NCI-H2171 treated with DMSO at 0.1 percent for 48 hours (cell line): ENCODE data around the gene RPS6KL1.

Experiments
- DNase-seq: peaks from one replicate; lab custom pipeline; 2025; lab: John Stamatoyannopoulos, UW

Gene RPS6KL1

GRCh38 chr14:74886001-74886400, 37.1 kb downstream of the RPS6KL1 start:
- no peak for DNase-seq

GRCh38 chr14:74882103-74882920, 40.7 kb downstream of the RPS6KL1 start:
- peak; percentile 52 for DNase-seq

GRCh38 chr14:74881431-74882102, 41.5 kb downstream of the RPS6KL1 start, which contains the start of gene DLST:
Gene DLST (plus strand): TSS chr14:74881916. CDS start chr14:74881954, 38 bp downstream.
- peak; percentile 93 for DNase-seq

DNA sequence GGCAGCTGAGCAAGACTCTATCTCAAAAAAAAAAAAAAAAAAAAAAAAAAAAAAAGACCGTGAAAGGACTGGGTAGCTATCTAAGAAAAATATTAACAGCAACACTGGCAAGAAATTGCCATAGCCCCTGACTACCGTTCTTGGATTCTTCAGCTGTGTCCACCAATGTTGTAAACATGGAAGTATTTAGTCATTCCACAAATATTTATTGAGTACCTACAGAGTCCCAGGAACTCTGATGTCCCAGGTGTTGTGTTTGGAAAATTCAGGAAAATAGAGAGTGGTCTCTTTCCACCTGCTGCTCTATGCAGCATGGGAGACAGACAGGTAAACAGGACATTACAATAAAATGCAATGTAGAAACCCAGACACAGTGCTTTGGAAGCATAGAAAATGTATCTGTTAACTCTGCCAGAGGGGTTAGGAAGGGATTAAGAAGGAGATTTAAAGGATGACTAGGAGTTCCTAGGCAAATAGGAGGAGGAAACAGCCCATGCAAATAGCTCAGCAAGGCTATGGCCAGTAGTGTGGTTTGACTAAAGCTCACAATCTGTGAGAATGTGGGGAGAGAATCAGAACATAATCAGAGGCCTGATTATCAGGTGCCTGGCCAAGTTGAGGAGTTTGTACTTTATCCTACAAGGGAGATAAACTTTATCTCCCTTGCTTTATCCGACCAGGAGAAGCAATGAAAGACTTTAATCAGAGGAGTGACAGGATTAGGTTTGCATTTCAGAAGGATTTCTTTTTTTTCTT, 43.5 kb downstream of the RPS6KL1 start:
- DNase-seq: no peak

DNA sequence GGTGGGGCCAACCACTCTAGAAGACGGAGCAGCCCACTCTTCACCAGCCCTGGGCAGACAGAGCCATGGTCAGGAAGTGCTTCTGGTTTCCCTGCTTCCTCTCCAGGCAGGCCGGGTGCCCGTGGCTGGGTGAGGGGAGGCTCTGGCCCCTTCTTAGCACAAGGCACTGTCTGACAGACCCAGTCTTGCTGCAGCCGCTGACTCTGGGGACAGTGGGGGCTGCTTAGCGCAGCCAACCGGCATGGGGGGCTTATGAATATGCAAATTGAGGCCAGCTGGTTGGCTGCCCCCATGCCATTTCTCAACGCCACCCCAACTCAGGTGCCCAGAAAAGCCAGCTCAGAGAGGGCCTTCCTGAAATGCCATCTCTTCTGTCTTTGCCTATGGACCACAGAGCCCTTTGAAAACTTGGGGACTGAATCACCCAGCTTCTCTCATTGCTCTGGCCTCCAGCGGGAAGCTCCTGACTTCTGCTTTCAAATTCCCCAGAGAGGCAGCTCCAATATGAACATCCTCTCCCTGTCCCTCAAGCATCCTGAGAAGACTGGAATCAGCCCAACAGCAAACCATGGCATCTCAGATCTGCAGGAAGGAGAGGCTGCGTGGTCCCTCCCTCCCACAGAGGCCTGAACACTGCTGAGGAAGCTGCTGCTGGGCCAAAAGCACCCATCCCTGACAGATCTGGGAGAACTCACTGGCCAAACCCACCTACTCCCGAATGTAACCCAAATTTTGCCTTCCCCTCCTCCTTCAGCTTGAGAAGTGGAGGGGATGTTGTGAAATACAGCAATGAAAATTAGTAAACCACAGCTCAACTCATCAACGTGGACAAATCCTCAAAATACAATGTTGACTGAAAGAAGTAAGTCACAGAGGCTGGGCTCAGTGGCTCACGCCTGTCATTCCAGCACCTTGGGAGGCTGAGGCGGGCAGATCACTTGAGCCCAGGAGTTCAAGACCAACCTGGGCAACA, 46.8 kb downstream of the RPS6KL1 start, which contains the start of gene PROX2:
Gene PROX2, minus strand, starts transcription at position 205 of the 973 bp plus-strand sequence. CDS start 12,311 bp downstream, outside the sequence.
- DNase-seq: no peak

DNA sequence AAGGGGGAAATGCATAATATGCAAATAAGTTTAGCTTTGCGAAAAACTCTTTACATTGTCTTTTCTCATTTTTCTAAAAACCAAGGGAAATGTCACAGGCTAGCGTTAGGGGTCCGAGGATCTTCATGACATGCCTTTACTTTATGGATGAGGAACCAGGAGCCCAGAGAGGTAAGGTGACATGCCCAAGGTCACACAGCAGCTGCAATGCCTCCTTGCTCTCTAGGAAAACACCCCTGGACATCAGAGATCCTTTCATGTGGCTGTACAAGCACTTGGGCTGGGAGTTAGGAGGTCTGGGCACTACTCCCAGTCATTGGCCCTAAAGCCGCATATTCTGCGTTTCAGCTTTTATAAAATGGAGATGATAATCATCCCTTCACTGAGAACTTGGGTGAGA, 47.9 kb downstream of the RPS6KL1 start:
- no peak for DNase-seq

DNA sequence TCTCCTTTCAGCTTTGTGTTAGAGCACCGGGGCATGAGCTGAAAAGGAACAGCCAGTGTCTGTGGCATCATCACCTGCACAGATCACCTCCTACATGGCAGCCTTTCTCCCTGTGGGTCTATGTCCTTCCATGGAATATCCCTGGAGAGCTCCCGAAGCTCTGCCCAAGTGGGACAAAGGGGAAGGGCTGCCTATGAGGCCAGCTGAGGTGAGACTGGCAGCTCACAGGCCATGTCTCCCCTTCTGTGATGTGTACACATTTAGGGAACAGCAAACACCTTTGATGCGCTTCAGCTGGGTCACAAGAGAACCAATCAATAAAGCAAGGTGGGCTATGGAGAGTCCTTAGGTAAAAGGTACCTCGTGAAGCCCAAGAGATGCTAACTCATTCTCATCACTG, 51.2 kb downstream of the RPS6KL1 start:
- DNase-seq: no peak

DNA sequence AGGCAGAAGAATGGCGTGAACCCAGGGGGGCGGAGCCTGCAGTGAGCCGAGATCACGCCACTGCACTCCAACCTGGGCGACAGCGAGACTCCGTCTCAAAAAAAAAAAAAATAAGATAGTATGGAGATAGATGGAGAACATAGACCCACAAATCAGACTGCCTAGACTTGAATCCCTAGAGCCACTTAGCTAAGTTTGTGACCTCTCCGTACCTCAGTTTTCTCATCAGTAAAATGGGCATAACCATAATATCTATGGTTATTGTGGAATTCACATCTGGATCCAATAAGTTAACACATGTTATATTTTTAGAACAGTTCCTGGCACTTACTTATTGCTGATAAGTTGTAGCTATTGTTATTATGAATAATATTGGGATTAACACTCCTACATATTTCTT, 54.3 kb downstream of the RPS6KL1 start:
- DNase-seq: no peak

GRCh38 chr14:74867673-74868072, 55.4 kb downstream of the RPS6KL1 start:
- peak; percentile 73 for DNase-seq

DNA sequence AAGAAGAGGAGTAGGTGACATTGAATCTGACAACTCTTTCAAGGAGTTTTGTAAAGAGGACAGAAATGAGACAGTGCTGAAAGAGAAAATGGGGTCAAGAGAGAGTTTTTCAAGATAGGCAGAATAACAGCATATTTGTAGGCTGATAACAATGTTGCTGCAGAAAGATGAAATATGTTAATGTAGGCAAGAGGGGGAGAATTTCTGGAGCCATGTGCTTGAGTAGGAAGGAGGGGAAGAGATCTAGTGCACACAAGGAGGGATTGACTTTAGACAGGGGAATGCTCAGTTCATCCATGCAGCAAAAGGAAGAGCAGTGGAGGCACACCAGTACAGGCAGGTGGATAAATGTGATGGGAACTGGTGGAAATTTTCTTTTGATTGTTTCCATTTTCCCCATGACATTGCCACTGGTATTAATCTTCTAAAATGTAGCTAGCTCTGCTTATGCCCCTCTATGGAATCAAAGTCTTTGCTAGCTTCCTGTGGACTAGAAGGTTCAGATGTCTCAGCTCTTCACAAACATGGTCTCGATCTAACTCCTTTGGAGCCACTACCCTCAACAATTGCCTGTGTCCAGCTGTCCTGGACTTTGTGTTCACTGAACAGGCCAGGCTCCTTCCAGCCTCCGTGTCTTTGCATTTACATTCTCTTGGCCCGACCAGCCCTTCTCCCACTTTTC, 56.2 kb downstream of the RPS6KL1 start:
- no peak for DNase-seq

DNA sequence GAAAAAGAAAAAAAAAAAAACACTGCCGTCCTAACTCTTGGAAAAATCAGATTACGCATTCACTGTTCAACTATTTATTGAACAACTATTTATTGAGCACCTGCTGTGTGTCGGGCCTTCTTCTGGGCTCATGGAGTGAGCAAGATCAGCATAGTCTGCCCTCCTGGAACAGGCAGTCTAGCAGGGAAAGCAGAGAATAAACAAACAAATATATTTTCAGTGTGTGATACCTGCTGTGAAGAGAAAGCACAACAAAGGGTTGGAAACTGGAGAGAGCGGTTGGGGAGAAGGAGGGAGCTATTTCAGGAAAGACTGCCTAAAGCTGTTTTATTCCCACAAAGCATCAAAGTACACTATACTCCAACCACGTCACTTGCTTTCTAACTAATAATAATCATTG, 57.9 kb downstream of the RPS6KL1 start:
- DNase-seq: no peak

DNA sequence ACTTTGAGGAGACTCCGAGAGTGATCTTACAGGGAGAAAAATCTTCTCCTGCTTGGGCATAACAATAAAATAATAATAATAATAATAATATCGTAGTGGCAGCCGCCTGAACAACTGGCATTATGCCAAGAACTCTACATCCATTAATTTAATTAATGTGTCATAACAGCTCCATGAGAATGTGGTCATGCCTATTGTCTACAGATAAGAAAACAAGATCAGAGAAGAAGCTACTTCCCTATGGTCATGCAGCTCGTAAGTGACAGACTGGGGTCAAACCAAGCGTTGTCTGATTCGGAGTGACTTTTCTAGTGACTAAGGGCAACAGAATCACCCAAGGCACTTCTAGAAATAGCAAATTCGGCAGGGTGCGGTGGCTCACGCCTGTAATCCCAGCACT, 58.9 kb downstream of the RPS6KL1 start:
- no peak for DNase-seq

DNA sequence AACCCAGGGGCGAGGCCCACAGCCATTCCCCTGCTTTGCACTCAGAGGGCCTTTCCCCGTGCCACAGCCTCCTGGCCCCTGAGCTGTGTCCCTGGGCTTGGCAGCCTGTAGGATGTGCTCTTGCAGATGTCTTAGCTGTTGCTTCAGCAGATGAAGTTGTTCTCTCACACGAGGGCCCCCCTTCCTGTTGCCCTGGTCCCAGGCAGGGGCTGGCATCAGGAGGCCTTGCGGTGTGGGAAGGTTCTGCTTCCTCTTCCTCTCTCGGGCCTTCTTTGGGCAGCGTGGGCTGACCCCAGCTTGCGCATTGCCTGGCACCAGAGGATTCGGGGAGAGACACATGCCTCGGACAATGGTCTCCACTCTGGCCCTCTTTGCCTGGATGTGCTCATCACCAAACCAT, 59.8 kb downstream of the RPS6KL1 start:
- no peak for DNase-seq

DNA sequence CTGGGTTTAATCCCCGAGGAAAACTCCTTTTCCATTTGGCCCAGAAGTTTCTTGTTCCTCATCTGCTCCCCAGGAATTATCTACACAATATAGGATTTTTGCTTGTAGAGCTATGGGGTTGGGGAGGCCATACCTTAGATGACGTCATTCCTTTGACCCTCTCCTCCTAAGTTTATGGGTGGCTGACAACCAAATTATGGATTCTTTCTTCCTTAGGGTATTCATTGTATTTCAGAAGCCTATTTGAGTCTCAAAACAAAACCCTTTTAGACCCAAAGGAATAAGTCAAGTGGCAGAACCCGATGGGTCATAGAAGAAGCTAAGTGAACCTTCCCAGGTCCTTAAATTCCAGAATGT, 61.3 kb downstream of the RPS6KL1 start:
- DNase-seq: no peak

DNA sequence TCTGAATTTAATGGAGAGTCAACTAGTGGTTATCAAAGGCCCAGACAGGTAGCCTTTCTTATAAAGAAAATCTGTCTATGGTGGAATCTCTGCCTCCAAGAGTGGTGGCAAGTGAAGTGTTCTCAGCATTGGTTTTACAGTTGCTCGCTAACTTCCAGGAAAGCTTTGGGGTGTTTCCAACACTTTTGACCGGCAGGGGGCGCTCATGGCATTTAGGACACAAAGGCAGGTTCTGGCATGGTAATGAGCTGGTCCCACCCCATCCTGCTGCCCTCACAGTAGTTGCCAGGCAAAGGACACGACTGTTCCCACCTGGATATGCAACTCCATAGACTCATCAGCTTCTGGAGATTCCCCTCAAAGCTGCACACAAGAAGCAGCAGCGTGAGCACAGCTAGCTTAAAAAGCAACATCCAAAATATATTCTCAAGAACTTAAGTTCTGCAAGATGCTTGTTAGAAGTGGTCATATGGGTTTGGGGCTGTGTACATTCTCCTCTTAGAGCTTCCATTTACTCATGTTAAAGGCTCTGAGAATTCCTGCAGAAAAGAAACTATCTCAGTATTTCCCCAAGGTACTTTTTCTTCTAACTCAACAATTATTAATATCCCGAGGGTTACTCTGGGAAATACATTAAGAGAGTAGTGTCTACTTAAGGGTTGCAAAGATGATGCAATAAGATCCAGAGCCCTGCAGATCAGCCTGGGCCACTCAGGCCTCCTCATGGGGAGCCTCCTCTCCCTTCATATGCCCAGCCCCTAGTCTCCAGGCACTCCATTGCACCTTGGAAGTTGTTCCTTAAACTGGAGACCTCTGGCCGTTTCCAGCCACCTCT, 61.9 kb downstream of the RPS6KL1 start:
- peak; percentile 76 for DNase-seq

GRCh38 chr14:74859757-74860552, 63.1 kb downstream of the RPS6KL1 start:
- DNase-seq: peak; percentile 25

DNA sequence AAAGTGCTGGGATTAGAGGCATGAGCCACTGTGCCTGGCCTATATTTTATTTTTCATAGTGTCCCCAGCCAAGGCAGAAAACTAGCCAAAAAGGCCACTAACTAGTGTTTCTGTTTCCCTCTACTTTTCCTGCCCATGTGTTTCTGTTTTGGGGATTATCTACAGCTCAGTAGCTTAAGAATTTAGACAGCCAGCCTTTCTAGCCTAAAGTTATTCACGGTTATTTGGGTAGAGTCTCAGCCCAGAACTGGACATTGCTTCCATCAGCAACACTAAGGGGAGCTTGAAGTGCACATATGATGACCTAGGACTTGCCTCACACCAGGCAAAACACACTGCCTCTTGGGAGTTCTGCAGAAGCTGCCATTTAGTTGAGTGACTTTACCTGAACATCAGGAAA, 65.0 kb downstream of the RPS6KL1 start:
- DNase-seq: no peak

DNA sequence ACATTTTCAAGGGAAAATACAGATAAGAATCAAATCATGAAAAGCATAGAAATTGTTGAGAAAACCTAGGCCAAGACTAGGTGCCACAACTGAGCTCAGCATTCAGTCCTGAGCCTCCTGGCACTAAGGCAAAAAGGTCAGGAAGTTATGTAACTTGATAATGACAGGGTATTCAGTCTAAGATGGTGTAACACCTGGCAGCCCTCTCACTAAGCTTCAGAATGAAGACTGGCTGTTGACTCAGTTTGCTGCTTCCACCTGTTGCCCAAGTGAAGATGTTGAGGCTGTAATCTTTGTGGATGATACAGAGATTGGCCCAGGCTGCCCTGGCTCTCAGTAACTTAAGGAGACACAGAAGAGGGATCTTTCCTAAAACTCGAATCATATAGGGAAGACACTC, 66.7 kb downstream of the RPS6KL1 start:
- DNase-seq: peak; percentile 89

GRCh38 chr14:74855945-74856344, 67.1 kb downstream of the RPS6KL1 start:
- DNase-seq: peak; percentile 89
